GM21717 (cell line): ENCODE results near the gene PTER.

Experiments used
- ATAC-seq: cut with Tn5 transposase; IDR thresholded peaks from one replicate; pipeline ENCODE4 v1.9.1; 2021; ENCODE audit warnings: mild to moderate bottlenecking, moderate library complexity; ENCODE audit not compliant: unreplicated experiment

The PTER gene

GRCh38 chr10:16436758-16437539, at the start of gene PTER:
TSS of gene PTER (plus strand) at chr10:16437010. CDS start at chr10:16484385, 47,375 bp downstream.
- peak; percentile 99 for ATAC-seq

- ATAC-seq, result no peak
Observed at GRCh38 chr10:16392531-16393069, 44.2 kb upstream of the PTER start.

- ATAC-seq, result no peak
Observed at GRCh38 chr10:16393271-16393858, 43.4 kb upstream of the PTER start.

GRCh38 chr10:16401416-16401815, 35.4 kb upstream of the PTER start:
- no peak for ATAC-seq

- no peak for ATAC-seq
Observed at GRCh38 chr10:16408379-16408778, 28.4 kb upstream of the PTER start.

GRCh38 chr10:16417341-16417740, 19.5 kb upstream of the PTER start:
- ATAC-seq, result no peak

- no peak for ATAC-seq
Observed at GRCh38 chr10:16423599-16423998, 13.2 kb upstream of the PTER start.

GRCh38 chr10:16425449-16425848, 11.4 kb upstream of the PTER start:
- no peak for ATAC-seq

GRCh38 chr10:16429539-16429938, 7.3 kb upstream of the PTER start:
- ATAC-seq, result no peak

GRCh38 chr10:16436367-16436757, 448 bp upstream of the PTER start:
- peak; percentile 8 for ATAC-seq

- ATAC-seq, result no peak
Observed at GRCh38 chr10:16437540-16437894, 707 bp downstream of the PTER start.

- ATAC-seq, result no peak
Observed at GRCh38 chr10:16439295-16439694, 2.5 kb downstream of the PTER start.

GRCh38 chr10:16440396-16441133, 3.8 kb downstream of the PTER start:
- ATAC-seq, result no peak

- ATAC-seq, result no peak
Observed at GRCh38 chr10:16441173-16441840, 4.5 kb downstream of the PTER start.

GRCh38 chr10:16442914-16443313, 6.1 kb downstream of the PTER start:
- no peak for ATAC-seq

GRCh38 chr10:16445770-16446469, 9.1 kb downstream of the PTER start:
- ATAC-seq, result no peak

- ATAC-seq, result no peak
Observed at GRCh38 chr10:16449454-16449853, 12.6 kb downstream of the PTER start.

GRCh38 chr10:16458166-16458955, 21.6 kb downstream of the PTER start:
- no peak for ATAC-seq

GRCh38 chr10:16459423-16459939, 22.7 kb downstream of the PTER start:
- ATAC-seq, result no peak

- ATAC-seq, result no peak
Observed at GRCh38 chr10:16466001-16466400, 29.2 kb downstream of the PTER start.
